ENCODE results near the gene GPR152. TPM values are rescaled to one million over a fixed set of nuclear protein-coding genes. Genes with fewer than 3 reads are reported as not detected.
A peak's percentile ranks its signal among the peaks of the same experiment; 100 is the strongest.

The GPR152 gene
- total RNA-seq, 1 experiment from 2014 or later: not detected

- no TSS peak for BruUV-seq (replicated peaks)
- H3K4me2 ChIP-seq (ENCODE audit: low read length): no peak overlapping the region
- no peak overlapping the region for H2AFZ ChIP-seq (ENCODE audit: low read depth, low read length, poor library complexity, severe bottlenecking)
- CTCF ChIA-PET: interaction anchor here (1.8 kb wide), 1 partner anchor 17 kb away, joined by 8 read pairs; the partner anchor contains the start of gene PPP1CA
- POLR2A ChIA-PET: no interaction called here
- no peaks in the 10 kb centered on the region for H4K20me1 ChIP-seq (ENCODE audit: insufficient read depth)
- H3K4me3 ChIP-seq (replicated peaks in 1 of 2; ENCODE audit: low read depth in 1 of 2, low read length in 2 of 2): no peak overlapping the region
- no peak for DNase-seq (ENCODE audit: low read depth, low spot score)
- TF ChIP-seq ZNF274 (IDR thresholded peaks at IDR 0.05; ENCODE audit: low read depth, low read length) (no peak), MAX (IDR thresholded peaks at IDR 0.05) (no peak)
- H3K9ac ChIP-seq (ENCODE audit: low read length): no peak overlapping the region
- H3K4me1 ChIP-seq (ENCODE audit: control insufficient read depth in 1 of 2, insufficient read depth in 2 of 2, low read length in 2 of 2): peaks cover 23 to 51% of the 10 kb centered on the region in 2 experiments; a peak in 3 of 4 replicates
- RAD21 ChIA-PET (ENCODE audit: low non-redundant PET in 1 of 2, low total read pairs in 2 of 2, uncharacterized antibody in 2 of 2, unreplicated experiment in 2 of 2): no interaction called here
- no peaks in the 10 kb centered on the region for H3K36me3 ChIP-seq (ENCODE audit: control insufficient read depth in 1 of 2, insufficient read depth in 2 of 2, low read length in 2 of 2)
- no peaks in the 10 kb centered on the region for H3K27me3 ChIP-seq (ENCODE audit: insufficient read depth, low read length)
- no peaks in the 10 kb centered on the region for H3K79me2 ChIP-seq (ENCODE audit: insufficient read depth, low read length)
- ATAC-seq: no peak
- no peaks in the 10 kb centered on the region for H3K9me3 ChIP-seq (ENCODE audit: control insufficient read depth in 1 of 2, insufficient read depth in 1 of 2, low read depth in 1 of 2, low read length in 2 of 2)
- H3K27ac ChIP-seq (ENCODE audit: low read depth, low read length): peak overlapping the region; percentile 15; the same call in 1 of the 2 replicates
- no peaks in the 10 kb centered on the region for H3K9me2 ChIP-seq (ENCODE audit: insufficient read depth)
- intact Hi-C loops (cut with micrococcal nuclease): no loop called here
Measured at GRCh38 chr11:67418476-67419281, 33.9 kb downstream of the GPR152 start.

GRCh38 chr11:67417425-67417824 is 35.1 kb downstream of the GPR152 start:
- no peak overlapping the region for H3K4me3 ChIP-seq (replicated peaks in 1 of 2; ENCODE audit: low read depth in 1 of 2, low read length in 2 of 2)
- H3K4me1 ChIP-seq (ENCODE audit: control insufficient read depth in 1 of 2, insufficient read depth in 2 of 2, low read length in 2 of 2): peaks cover 19 to 47% of the 10 kb centered on the region in 2 experiments; a peak in 3 of 4 replicates
- no peak overlapping the region for H3K27ac ChIP-seq (ENCODE audit: low read depth, low read length)
- intact Hi-C loops (cut with micrococcal nuclease): no loop called here
- no peak overlapping the region for H3K9ac ChIP-seq (ENCODE audit: low read length)
- ChIA-PET RAD21 (ENCODE audit: low non-redundant PET in 1 of 2, low total read pairs in 2 of 2, uncharacterized antibody in 2 of 2, unreplicated experiment in 2 of 2) (no interaction called here), POLR2A (no interaction called here), CTCF (interaction anchor here (1.8 kb wide), 1 partner anchor 16 kb away, joined by 8 read pairs; the partner anchor contains the start of gene PPP1CA)
- no peaks in the 10 kb centered on the region for H3K9me3 ChIP-seq (ENCODE audit: control insufficient read depth in 1 of 2, insufficient read depth in 1 of 2, low read depth in 1 of 2, low read length in 2 of 2)
- no peaks in the 10 kb centered on the region for H3K9me2 ChIP-seq (ENCODE audit: insufficient read depth)
- H3K36me3 ChIP-seq (ENCODE audit: control insufficient read depth in 1 of 2, insufficient read depth in 2 of 2, low read length in 2 of 2): no peaks in the 10 kb centered on the region
- ATAC-seq (no peak), DNase-seq (ENCODE audit: low read depth, low spot score) (no peak)
- H2AFZ ChIP-seq (ENCODE audit: low read depth, low read length, poor library complexity, severe bottlenecking): no peak overlapping the region
- no peaks in the 10 kb centered on the region for H3K27me3 ChIP-seq (ENCODE audit: insufficient read depth, low read length)
- no peaks in the 10 kb centered on the region for H3K79me2 ChIP-seq (ENCODE audit: insufficient read depth, low read length)
- H3K4me2 ChIP-seq (ENCODE audit: low read length): no peak overlapping the region
- no peaks in the 10 kb centered on the region for H4K20me1 ChIP-seq (ENCODE audit: insufficient read depth)
- BruUV-seq (replicated peaks): no TSS peak
- TF ChIP-seq EZH2phosphoT487 (IDR thresholded peaks at IDR 0.05; ENCODE audit: borderline replicate concordance) (no peak), POLR2A (IDR thresholded peaks at IDR 0.05; ENCODE audit: borderline replicate concordance, extremely low read depth, insufficient read depth, insufficient read length) (no peak), SIN3A (IDR thresholded peaks at IDR 0.05; ENCODE audit: low read depth) (no peak), RAD21 (IDR thresholded peaks at IDR 0.05; ENCODE audit: low read depth) (no peak), CBX3 (IDR thresholded peaks at IDR 0.05; ENCODE audit: low read depth) (no peak), YY1 (IDR thresholded peaks at IDR 0.05; ENCODE audit: extremely low read depth, insufficient replicate concordance, low read depth, low read length) (no peak), POLR2AphosphoS5 (IDR thresholded peaks at IDR 0.05; ENCODE audit: low read depth, low read length) (no peak), MAX (IDR thresholded peaks at IDR 0.05) (no peak), EZH2 (IDR thresholded peaks at IDR 0.05) (no peak), SRF (IDR thresholded peaks at IDR 0.05; ENCODE audit: low read depth) (no peak)
- TF ChIP-seq, protein P1, sequence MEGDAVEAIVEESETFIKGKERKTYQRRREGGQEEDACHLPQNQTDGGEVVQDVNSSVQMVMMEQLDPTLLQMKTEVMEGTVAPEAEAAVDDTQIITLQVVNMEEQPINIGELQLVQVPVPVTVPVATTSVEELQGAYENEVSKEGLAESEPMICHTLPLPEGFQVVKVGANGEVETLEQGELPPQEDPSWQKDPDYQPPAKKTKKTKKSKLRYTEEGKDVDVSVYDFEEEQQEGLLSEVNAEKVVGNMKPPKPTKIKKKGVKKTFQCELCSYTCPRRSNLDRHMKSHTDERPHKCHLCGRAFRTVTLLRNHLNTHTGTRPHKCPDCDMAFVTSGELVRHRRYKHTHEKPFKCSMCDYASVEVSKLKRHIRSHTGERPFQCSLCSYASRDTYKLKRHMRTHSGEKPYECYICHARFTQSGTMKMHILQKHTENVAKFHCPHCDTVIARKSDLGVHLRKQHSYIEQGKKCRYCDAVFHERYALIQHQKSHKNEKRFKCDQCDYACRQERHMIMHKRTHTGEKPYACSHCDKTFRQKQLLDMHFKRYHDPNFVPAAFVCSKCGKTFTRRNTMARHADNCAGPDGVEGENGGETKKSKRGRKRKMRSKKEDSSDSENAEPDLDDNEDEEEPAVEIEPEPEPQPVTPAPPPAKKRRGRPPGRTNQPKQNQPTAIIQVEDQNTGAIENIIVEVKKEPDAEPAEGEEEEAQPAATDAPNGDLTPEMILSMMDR (IDR thresholded peaks at IDR 0.05 in 2 of 3, conservative IDR thresholded peaks at IDR 0.05 in 1 of 3; ENCODE audit: borderline replicate concordance in 1 of 3, insufficient read depth in 1 of 3, low read depth in 2 of 3, low read length in 2 of 3): no peak
- TF ChIP-seq, protein P2, sequence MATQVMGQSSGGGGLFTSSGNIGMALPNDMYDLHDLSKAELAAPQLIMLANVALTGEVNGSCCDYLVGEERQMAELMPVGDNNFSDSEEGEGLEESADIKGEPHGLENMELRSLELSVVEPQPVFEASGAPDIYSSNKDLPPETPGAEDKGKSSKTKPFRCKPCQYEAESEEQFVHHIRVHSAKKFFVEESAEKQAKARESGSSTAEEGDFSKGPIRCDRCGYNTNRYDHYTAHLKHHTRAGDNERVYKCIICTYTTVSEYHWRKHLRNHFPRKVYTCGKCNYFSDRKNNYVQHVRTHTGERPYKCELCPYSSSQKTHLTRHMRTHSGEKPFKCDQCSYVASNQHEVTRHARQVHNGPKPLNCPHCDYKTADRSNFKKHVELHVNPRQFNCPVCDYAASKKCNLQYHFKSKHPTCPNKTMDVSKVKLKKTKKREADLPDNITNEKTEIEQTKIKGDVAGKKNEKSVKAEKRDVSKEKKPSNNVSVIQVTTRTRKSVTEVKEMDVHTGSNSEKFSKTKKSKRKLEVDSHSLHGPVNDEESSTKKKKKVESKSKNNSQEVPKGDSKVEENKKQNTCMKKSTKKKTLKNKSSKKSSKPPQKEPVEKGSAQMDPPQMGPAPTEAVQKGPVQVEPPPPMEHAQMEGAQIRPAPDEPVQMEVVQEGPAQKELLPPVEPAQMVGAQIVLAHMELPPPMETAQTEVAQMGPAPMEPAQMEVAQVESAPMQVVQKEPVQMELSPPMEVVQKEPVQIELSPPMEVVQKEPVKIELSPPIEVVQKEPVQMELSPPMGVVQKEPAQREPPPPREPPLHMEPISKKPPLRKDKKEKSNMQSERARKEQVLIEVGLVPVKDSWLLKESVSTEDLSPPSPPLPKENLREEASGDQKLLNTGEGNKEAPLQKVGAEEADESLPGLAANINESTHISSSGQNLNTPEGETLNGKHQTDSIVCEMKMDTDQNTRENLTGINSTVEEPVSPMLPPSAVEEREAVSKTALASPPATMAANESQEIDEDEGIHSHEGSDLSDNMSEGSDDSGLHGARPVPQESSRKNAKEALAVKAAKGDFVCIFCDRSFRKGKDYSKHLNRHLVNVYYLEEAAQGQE (IDR thresholded peaks at IDR 0.05; ENCODE audit: low read depth): no peak

All from HCT116 (cell line).